Measurements from ENCODE around the gene BTG2.

DNA sequence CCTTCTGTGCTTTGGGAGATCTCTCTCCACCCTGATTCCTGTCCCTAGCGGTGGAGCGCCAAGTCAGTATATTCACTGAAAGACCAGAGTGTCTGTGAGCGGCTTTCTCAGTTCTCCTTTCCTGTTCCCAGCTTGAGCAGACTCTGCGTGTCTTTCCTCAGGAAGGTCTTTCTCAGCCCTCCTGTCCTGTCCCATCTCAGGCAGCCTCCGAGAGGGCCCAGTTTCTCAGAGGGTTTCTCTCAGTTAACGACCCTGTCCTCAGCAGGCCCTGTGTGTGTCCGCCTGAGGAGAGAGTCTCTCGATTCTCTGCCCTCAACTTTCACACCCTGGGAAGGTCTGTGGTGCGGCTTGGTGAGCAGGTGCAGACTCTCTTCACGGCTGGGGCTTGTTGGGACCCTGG, 41.8 kb upstream of the BTG2 start:
- TF ChIP-seq, protein P1, sequence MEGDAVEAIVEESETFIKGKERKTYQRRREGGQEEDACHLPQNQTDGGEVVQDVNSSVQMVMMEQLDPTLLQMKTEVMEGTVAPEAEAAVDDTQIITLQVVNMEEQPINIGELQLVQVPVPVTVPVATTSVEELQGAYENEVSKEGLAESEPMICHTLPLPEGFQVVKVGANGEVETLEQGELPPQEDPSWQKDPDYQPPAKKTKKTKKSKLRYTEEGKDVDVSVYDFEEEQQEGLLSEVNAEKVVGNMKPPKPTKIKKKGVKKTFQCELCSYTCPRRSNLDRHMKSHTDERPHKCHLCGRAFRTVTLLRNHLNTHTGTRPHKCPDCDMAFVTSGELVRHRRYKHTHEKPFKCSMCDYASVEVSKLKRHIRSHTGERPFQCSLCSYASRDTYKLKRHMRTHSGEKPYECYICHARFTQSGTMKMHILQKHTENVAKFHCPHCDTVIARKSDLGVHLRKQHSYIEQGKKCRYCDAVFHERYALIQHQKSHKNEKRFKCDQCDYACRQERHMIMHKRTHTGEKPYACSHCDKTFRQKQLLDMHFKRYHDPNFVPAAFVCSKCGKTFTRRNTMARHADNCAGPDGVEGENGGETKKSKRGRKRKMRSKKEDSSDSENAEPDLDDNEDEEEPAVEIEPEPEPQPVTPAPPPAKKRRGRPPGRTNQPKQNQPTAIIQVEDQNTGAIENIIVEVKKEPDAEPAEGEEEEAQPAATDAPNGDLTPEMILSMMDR (conservative IDR thresholded peaks at IDR 0.05; ENCODE audit: low read depth, low read length): no peak
- TF ChIP-seq EZH2 (IDR thresholded peaks at IDR 0.05; ENCODE audit: low read length, unreplicated experiment): no peak
- TF ChIP-seq EZH2phosphoT487 (IDR thresholded peaks at IDR 0.05; ENCODE audit: borderline replicate concordance, low read length): no peak

Data from PC-3 (cell line).